ENCODE data around the gene PYY. TPM values are rescaled to one million over a fixed set of nuclear protein-coding genes. Genes with fewer than 3 reads are reported as not detected.

The PYY gene
- total RNA-seq, 4 donors from 2014 or later = not detected

GRCh38 chr17:43994272-43995149 is 40.8 kb upstream of the PYY start:
- Histone ChIP-seq H3K9me3 (no peaks in the 10 kb centered on the region), H3K27ac (no peak overlapping the region), H3K36me3 (no peaks in the 10 kb centered on the region), H3K27me3 (peaks cover 16% of the 10 kb centered on the region), H3K4me3 (peak overlapping the region; percentile 46), H3K4me1 (peaks cover 10% of the 10 kb centered on the region)
- no peak for TF ChIP-seq EP300 (IDR thresholded peaks at IDR 0.05)
- no peak for TF ChIP-seq POLR2AphosphoS5 (IDR thresholded peaks at IDR 0.05)
- TF ChIP-seq, protein P1, sequence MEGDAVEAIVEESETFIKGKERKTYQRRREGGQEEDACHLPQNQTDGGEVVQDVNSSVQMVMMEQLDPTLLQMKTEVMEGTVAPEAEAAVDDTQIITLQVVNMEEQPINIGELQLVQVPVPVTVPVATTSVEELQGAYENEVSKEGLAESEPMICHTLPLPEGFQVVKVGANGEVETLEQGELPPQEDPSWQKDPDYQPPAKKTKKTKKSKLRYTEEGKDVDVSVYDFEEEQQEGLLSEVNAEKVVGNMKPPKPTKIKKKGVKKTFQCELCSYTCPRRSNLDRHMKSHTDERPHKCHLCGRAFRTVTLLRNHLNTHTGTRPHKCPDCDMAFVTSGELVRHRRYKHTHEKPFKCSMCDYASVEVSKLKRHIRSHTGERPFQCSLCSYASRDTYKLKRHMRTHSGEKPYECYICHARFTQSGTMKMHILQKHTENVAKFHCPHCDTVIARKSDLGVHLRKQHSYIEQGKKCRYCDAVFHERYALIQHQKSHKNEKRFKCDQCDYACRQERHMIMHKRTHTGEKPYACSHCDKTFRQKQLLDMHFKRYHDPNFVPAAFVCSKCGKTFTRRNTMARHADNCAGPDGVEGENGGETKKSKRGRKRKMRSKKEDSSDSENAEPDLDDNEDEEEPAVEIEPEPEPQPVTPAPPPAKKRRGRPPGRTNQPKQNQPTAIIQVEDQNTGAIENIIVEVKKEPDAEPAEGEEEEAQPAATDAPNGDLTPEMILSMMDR (IDR thresholded peaks at IDR 0.05) = peak; percentile 55 to 92
- WGBS = 8% methylated on average over 30 of the region's 52 CpGs
- DNase-seq (ENCODE audit: low spot score in 2 of 2) = peak in 1 of 2 donors; percentile 77

- H3K27ac ChIP-seq = no peak overlapping the region
- no peak overlapping the region for H3K4me3 ChIP-seq
- H3K36me3 ChIP-seq = no peaks in the 10 kb centered on the region
- H3K27me3 ChIP-seq = peaks cover 19% of the 10 kb centered on the region
- WGBS = 85% methylated on average over 14 of the region's 14 CpGs
- no peaks in the 10 kb centered on the region for H3K9me3 ChIP-seq
- DNase-seq (ENCODE audit: low spot score in 2 of 2) = no peak
- TF ChIP-seq, protein P1 (IDR thresholded peaks at IDR 0.05) = no peak
- no peak for TF ChIP-seq POLR2A (IDR thresholded peaks at IDR 0.05)
- no peak for TF ChIP-seq EP300 (IDR thresholded peaks at IDR 0.05)
- TF ChIP-seq POLR2AphosphoS5 (IDR thresholded peaks at IDR 0.05) = no peak
- H3K4me1 ChIP-seq = peaks cover 10% of the 10 kb centered on the region
Observed at GRCh38 chr17:43992641-43993040, 38.9 kb upstream of the PYY start.

DNA sequence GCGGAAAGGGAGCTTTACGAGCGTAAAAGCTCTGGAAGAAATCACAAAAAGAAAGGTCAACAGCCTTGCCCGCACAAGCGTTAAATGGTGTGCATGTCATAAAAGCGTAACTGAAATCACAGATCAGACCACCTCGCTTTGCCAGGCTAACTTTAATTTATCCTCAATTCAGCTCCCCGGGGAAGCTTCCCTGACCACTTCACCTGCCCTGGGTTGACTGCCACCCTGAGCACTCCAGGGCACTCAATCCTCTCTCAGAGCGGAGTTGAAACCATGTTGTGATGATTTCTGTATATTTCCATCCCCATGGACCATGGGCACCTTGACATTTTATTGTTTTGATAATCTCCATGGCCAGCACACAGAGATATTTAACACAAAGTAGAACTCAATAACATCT is 34.6 kb upstream of the PYY start:
- Histone ChIP-seq H3K27ac (no peak overlapping the region), H3K9me3 (no peaks in the 10 kb centered on the region), H3K4me3 (no peak overlapping the region), H3K27me3 (peaks cover 31% of the 10 kb centered on the region), H3K36me3 (no peaks in the 10 kb centered on the region), H3K4me1 (peaks cover 9% of the 10 kb centered on the region)
- TF ChIP-seq, protein P1 (IDR thresholded peaks at IDR 0.05) = no peak
- TF ChIP-seq POLR2A (IDR thresholded peaks at IDR 0.05) = no peak
- no peak for TF ChIP-seq POLR2AphosphoS5 (IDR thresholded peaks at IDR 0.05)
- no peak for TF ChIP-seq EP300 (IDR thresholded peaks at IDR 0.05)
- WGBS = 88% methylated on average over 9 of the region's 9 CpGs
- no peak for DNase-seq (ENCODE audit: low spot score in 2 of 2)

DNA sequence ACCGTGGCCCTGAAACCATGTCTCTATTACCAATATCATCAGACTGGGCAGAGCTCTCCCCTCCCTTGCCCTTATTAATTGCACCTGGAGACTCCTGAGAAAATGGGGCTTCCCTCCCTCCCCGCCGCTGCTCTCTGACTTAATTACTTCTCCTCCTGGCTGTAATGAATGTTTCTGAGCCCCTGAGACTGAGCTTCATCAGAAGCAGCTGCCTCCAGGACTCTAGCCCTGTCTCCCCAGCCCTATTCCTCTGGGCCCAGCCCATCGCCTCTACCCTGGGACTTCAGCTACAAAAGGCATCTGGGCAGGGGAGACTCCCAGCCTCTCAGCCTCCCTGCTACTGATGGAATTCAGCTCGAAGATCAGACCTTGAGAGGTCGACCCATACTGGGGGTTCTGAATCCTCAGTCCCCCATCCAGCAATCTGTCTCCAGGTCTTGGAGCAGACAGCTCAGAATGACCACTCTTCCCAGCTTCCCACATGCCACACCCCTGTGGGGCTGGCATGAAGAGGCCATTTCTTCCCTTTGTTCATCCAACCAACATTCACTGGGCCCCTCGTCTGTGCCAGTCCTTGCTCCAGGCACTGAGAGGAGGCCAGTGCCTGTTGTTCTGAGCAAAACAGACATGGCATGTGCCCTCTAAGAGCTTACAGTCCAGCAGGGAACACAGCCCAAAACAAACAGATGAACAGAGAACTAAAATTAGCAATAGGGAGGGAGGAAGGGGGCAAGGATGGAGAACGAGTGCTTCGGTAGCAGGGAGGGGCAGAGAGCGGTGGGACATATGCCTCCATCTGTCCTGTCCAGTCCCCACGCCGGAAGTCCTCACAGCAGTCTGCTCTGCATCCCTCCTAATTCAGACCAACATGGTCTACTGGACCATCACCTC is 33.6 kb upstream of the PYY start:
- H3K27me3 ChIP-seq = peaks cover 41% of the 10 kb centered on the region

More for the DNA sequence above, 33.6 kb upstream of the PYY start:
- WGBS = 66% methylated on average over 12 of the region's 12 CpGs
- Histone ChIP-seq H3K4me1 (peaks cover 10% of the 10 kb centered on the region), H3K36me3 (no peaks in the 10 kb centered on the region), H3K4me3 (no peak overlapping the region), H3K27ac (no peak overlapping the region), H3K9me3 (no peaks in the 10 kb centered on the region)
- no peak for DNase-seq (ENCODE audit: low spot score in 2 of 2)
- TF ChIP-seq EP300 (IDR thresholded peaks at IDR 0.05) (no peak), POLR2A (IDR thresholded peaks at IDR 0.05) (no peak), POLR2AphosphoS5 (IDR thresholded peaks at IDR 0.05) (no peak)
- TF ChIP-seq, protein P1 (IDR thresholded peaks at IDR 0.05) = no peak

Measured in suprapubic skin (tissue), 4 donors.